Activated CD4-positive, alpha-beta T cell treated with anti-CD3 and anti-CD28 coated beads, Interleukin-10, Interleukin-2, amounts not matched to agents 100 ng/mL and 50 ng/mL, durations not matched to agents 16 hours and 8 hours (primary cell): ENCODE data around the gene DMTF1.
"Not testable (repeated sequence)": the region's sequence is repeated elsewhere in the genome, so short reads cannot be mapped to it uniquely, and the experiment has no call there.

Experiments
- DNase-seq: peaks from one replicate; pipeline ENCODE4 v3.0.0-alpha.2; 2020

The DMTF1 gene, protein sequence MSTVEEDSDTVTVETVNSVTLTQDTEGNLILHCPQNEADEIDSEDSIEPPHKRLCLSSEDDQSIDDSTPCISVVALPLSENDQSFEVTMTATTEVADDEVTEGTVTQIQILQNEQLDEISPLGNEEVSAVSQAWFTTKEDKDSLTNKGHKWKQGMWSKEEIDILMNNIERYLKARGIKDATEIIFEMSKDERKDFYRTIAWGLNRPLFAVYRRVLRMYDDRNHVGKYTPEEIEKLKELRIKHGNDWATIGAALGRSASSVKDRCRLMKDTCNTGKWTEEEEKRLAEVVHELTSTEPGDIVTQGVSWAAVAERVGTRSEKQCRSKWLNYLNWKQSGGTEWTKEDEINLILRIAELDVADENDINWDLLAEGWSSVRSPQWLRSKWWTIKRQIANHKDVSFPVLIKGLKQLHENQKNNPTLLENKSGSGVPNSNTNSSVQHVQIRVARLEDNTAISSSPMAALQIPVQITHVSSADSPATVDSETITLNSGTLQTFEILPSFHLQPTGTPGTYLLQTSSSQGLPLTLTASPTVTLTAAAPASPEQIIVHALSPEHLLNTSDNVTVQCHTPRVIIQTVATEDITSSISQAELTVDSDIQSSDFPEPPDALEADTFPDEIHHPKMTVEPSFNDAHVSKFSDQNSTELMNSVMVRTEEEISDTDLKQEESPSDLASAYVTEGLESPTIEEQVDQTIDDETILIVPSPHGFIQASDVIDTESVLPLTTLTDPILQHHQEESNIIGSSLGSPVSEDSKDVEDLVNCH

DNA sequence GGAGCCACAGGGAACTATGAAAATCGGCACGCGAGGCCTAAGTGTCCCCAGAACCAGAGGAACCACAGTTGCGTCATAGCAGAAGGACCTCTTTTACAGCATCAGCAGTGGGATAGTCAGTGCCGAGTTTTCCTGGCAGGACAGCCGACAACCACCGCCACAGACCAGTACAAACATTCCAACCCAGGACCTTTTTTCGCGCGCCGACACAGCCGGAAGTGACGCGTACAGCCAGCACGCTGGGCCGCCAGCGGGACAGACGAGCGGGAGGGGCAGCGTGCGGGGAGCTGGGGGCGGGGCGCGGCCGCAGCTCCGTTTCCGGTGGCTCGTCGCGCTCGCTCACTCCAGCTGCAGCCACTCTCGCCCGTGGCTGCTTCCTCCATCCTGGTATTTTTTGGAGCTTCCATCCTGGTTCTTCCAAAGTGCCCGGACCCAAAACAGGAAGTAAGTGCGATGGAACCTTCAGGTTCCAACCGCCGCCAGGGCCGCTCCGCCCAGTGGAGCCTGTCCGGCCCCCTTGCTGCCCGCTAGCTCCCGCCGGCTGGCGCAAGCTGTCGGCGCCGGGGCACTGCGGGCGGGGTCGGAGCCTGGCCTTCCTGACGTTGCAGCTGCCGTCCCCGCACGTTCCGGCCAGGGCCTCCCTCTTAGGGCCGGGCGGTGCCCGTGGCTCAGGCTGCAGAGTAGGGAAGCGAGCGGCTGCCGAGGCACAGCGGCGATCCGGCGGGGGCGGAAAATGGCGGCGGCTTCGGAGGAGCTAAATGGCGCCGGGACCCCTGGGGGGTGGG, at the start of gene DMTF1:
TSS of gene DMTF1 (plus strand) at position 342 of the 785 bp plus-strand sequence. CDS start 12,489 bp downstream, outside the sequence.
- DNase-seq, result peak; percentile 92

DNA sequence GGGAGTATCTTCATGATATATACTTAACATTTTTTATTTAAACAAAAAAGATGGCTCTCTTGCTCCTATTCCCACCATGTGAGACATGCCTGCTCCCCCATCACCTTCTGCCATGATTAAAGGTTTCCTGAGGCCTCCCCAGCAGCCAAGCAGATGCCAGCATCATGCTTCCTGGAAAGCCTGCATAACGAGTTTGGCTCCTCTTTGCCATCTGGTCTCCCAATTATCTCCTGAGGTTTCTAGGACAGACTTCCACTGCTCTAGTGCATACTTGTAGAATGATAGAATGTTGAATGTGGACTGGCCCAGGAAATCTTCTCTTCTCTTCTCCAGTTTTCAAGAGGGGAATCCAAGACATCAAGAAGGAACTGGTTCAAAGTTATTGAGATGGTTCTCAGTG, 46.9 kb upstream of the DMTF1 start:
- DNase-seq, result no peak

DNA sequence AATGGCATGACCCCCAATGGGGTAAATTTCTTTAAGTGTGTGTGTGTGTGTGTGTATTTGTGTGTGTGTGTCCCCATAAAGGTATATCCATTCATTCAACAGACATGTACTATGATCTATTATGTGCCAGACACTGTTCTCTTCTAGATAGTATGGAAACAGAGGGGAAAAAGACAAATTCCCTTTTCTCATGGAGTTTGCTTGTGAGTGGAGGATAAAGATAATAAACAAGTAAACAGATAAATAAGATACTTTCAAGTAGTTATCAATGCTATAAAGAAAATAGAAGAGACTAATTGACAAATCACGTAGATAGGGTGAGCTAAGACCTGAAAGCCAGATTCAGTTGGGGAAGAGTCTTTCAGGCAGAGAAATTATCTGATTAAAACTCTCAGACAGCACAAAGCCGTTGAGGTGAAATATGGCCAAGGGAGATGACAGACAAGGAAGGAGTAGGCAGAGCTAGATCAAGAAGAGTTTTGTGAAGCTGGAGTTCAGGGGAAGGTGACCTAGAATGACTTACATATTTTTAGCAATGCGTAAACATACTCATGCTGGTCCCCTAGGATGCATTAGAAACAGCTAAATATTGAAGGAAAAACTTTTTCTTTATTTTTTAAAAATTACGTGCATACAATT, 45.2 kb upstream of the DMTF1 start:
- DNase-seq, result no peak

DNA sequence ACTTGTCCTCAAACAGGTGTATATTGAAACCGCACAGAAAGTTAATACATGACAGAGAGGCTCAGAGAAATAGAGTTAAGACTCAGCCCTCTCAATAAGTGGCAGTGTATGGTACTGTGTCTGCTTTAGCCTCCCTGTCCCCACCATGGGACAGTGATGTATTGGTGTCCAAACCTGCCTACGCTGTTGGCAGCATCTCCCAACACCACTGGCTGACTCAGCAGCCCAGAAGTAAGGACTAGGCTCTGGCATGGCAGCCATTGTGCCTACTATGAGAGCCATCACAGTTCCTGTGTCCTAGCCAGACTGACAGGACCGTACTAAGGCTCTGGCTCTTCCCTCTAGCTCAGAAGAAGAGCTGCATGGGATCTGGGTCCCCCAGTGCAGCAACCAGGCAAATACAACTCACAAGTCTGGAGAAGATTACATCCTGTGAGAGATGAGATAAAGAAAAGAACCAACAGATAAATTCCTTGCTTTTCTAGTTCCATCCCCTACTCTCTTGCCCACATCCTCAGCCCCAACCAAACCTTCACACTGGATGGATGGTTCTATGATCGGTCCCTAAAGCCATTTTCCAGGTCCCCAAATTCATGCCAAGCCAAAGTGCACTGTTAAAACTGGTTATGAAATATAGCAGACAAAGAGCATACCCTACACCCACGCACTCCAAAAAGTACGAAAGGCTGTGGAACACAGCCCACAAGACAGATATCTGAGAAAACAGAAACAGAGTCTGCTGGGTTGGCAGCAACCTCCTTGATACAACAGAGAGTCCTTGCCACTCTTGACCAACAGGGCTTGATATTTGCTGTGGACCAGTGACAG, 44.1 kb upstream of the DMTF1 start:
- no peak for DNase-seq

DNA sequence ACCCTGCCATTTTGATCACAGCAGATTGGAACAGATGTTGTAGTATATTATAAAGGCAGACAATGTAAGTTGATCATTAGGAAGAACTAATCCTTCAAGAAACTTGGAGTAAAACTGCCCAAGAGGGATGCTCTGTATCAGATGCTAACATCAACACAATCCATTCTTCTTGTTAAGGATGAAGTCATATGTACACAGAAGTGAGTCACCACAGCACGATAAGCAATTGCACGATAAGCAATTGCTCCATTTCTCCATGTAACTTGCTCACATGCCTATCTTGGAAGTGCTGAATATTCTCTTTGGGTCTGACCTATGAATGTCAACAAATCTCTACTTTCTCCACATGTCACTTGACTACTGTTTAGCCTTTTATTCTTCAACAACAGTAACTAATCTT, 41.5 kb upstream of the DMTF1 start:
- DNase-seq, result no peak

DNA sequence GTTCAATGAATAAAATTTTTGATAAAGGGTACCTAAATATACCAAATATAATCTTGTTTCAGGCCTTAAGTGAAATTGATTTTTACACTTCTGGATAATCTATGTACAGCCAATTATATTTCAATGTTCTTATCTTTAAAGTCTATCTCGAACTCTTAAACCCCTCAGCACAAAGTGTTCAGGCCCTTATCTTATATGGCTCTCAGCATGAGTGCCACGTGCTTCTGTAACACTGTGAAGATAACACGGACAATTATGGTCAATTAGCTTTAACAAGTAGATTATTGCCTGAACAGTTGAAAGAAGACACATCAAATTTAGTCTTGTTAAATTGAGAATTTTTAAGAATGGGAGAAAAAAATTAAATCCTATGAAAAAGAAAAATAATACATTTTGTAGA, 40.4 kb upstream of the DMTF1 start:
- no peak for DNase-seq

DNA sequence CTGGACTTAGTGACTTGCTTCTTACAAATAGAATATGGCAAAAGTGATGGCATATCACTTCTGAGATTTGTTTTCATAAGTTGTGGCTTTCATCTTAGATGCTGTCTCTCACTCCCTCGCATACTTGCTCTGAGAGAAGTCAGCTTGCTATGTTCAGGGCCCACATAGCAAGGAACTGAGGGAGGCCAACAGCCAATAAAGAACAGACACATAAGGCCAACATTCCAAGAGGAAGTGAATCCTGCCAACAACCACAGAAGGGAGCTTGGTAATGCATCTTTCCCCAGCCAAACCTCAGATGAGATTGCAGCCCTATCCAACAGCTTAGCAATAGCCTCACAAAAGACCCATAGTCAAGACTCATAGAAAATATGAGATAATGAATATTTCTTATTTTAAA, 39.2 kb upstream of the DMTF1 start:
- no peak for DNase-seq

DNA sequence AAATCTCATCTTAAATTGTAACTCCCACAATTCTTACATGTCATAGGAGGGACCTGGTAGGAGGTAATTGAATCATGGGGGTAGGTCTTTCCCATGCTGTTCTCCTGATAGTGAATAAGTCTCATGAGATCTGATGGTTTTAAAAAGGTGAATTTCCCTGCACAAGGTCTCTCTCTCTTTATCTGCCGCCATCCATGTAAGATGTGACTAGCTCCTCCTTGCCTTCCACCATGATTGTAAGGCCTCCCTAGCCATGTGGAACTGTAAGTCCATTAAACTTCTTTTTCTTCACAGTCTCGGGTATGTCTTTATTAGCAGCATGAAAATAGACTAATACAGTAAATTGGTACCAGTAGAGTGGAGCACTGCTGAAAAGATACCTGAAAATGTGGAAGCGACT, 38.3 kb upstream of the DMTF1 start:
- not testable (repeated sequence) for DNase-seq

DNA sequence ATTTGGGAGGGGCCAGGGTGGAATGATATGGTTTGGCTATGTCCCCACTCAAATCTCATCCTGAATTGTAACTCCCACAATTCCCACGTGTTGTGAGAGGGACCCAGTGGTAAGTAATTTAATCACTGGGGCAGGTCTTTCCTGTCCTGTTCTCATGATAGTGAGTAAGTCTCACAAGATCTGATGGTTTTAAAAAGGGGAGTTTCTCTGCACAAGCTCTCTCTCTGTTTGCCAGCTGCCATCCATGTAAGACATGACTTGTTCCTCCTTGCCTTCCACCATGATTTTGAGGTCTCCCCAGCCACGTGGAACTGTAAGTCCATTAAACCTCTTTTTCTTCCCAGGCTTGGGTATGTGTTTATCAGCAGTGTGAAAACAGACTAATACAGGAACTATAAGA, 36.5 kb upstream of the DMTF1 start:
- DNase-seq, result not testable (repeated sequence)

DNA sequence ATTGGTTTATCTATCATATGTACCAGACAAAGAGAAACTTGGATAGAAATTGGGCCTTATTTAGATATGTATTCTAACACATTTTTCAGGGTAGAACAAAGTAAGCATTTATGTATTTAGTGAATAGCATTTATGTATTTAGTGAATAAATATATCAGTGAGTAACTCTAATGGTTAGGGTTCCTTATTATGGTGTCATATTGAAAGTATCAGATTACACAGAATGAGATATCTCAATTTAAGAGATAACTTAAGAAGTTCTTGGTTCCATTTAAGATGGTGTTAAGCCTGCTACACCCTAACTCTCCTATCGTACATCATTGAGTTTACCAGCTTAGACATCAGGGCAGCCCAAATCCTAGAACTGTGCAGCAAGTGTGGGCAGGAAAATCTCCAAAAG, 35.9 kb upstream of the DMTF1 start:
- DNase-seq, result peak; percentile 4

DNA sequence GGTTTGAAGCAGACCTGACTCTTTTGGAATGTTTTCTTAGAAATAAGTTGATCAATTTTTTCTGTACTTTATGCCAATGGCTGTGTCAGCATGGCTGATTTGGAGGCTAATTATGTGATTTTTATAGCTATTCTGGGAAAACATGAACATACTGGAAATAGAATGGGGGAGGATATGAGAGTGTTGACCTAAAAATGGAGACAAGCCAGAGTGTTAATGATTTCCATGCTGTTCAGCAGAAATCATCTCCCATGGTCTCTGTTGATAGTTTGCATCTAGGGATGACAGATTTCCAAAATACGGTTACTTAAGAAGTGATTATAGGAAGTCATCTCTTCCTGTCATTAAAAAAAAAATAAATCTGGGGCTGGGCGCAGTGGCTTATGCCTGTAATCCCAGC, 32.7 kb upstream of the DMTF1 start:
- no peak for DNase-seq

DNA sequence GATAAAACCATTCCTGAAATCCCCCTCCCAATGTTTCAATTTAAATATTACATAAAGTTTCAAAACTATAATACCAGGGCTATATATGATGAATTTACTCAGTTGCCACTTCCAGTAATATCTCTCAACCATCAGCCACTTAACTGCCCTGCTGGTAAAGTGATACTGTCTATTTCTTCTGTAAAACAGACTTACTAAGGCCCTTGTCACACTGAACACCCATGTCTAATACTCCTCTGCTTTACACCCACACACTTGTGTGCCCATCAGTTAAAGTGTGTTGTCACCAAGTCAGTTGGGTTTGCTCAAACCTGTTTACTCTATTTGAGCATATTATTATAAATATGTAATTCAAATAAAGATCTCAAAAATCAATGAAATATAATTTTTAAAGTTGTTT, 29.1 kb upstream of the DMTF1 start:
- DNase-seq, result no peak

DNA sequence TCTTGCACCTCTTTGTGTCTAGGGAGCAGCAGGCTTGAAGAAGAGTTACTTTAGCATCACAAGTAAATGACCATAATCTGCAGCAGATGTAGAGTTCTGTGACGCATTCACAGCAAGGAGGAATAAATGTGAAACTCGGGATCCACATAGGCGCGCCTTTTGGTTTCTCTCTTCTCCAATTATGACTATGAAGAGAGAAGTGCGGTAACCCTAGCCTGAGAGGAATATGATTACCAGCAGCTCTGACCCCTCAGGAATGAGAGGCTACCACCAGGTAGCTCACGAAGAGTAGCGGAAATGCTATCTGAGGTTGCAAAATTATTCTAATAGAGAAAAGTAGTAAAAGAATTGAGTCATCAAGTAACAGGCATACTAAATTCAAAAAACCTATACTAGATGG, 25.2 kb upstream of the DMTF1 start:
- peak; percentile 18 for DNase-seq

DNA sequence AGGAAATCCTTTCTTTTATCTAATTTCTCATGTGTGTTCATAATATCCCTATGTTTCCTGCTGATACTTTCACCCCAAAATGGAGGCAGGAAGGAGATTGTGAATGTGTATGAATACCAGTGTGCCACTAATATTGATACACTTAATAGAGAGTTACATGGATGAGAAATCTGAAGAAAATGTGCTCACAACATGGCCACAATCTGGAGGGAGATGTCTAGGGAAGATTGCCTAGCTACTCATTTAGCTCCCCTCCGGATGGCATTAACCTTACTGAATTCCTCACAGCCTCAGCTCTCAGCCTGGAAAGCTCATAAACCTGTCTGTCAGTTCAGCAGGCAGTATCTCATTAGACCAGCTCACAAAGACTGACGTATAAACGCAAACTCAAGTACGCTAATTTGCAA, 23.4 kb upstream of the DMTF1 start:
- no peak for DNase-seq

DNA sequence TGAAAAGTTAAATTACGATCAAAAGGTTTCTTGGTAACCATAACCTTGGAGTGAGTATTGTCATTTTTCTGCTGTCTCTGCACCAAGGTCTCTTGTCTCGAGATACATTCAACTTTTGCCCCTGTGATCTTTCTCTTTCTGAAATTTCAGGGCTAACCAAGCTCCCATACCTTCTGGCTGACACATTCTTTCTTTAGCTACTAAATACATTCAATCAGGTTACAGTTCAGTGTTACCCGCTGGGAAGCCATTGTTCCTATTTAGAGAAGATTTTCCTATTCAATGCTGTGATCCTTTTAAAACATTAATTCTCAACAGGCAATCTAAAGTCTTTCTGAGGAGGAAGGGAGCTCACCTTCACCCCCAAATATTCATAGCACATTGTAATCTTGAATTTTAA, 22.9 kb upstream of the DMTF1 start:
- no peak for DNase-seq

DNA sequence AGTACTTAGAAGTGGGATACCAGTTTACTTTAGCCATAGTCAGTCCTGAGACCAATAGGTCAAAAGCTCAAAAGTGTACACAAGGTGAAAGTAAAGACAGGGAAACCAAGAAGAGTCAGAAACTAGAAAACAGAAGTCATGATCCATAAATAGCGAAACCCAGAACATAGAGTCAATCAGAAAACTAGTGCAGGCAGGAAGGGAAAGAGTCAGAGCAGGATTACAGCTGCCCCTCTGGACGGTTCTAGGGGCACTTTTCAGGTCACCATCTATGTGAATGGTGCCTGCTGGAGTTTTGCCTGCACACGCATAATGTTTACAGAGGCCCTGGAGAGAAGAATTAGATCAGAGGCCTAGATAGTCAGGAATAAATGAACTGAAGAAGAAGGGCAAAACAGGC, 22.4 kb upstream of the DMTF1 start:
- DNase-seq, result peak; percentile 22

DNA sequence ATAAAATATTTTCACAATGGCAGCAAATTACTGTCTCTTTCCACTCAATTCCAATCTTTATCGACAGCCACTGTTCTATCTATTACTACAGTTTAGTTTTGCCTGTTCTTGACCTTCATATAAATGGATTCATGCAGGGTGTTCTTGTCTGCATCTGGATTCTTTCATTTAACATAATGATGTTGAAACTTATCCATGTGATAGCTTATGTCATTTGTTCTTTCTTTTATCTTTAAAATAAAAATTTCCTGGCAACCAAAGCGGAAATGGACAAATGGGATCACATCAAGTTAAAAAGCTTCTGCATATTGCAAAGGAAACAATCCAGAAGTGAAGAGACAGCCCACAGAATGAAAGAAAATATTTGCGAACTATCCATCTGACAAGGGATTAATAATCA, 20.5 kb upstream of the DMTF1 start:
- no peak for DNase-seq

DNA sequence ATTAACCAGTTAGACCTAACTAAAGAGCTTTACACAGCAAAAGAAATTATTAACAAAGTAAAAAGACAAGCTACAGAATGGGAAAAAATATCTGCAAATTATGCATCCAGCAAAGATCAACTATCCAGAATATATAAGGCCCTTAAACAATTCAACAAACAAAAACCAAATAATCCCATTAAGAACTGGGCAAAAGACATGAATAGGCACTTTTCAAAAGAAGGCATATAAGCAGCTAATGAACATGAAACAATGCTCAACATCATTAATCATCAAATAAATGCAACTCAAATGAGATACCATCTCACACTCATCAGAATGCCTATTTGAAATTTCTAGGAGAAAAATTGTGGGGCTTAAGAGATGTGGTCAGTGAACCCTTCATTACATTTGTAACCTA, 15.0 kb upstream of the DMTF1 start:
- DNase-seq, result no peak

DNA sequence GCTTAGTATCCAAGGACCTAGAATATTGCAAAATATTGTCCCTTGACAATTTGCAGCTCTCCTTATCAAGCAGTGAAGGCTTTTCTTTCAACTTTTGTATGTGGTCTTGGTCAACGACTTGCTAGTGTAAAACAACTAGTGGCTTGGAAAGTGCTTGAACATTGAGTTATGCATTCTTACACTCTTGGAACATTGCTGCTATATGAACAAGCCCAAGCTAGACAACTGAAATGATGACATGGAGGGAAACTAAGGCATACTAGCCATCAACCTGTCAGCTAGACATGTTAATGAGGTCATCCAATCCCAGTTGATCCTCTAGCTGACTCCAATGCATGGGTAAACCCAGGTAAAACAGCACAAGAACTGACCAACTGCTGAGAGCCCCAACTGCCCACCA, 12.7 kb upstream of the DMTF1 start:
- no peak for DNase-seq

DNA sequence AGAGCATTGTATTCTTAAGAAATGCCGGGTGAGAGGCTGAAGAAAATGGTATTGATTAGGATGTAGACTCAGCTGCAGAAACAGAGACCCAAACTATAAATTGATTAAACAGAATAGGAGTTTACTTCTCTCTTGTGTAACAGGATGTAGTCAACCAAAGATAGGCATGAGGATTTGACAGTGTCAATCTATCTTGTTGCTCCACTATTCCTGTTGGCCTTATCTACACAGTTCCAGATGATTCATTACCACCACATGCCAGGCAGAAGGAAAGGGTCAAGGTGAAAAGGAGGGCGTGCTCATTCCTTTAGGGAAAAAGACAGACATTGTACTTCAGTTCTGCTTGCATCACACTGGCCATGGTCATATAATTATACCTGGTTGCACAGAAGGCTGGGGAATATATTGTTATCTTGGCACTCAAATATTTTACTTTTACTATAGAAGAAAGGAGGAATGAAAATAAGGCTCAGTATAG, 11.9 kb upstream of the DMTF1 start:
- DNase-seq, result no peak

DNA sequence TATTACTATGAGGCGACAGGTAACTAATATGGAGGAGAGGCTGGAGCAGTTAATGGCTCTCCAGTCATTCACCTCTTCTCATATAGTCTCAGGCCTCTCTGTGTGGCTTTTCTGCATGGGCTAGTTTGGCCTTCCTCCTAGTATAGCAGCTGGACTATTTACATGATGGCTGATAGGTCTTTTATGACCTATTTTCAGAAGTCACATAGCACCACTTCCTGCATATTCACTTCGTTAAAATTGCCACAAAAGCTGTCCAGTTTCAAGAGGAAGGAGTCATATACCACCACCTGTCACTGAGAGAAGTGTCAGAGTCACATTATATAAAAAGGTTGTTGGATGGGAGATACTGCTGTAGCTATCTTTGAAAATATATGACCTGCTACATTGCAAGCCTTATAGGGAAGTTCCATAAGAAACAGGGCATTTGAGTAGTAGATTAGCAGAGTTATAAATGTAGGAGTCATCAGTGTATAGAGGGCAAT, 8.0 kb upstream of the DMTF1 start:
- peak; percentile 30 for DNase-seq
